ACHN (cell line): ENCODE results near the gene IL18RAP.

Experiments used
- DNase-seq: peaks from one replicate; pipeline ENCODE4 v3.0.0-alpha.2; 2015
- in situ Hi-C: cut with HindIII; loops from 2 replicates; pipeline ENCODE4 v1.10.0; 2017; ENCODE audit warnings: low sequenced_read_pairs, low pct_ligation_motif_present, low pct_unique_long_range_greater_than_20kb

IL18RAP gene

DNA sequence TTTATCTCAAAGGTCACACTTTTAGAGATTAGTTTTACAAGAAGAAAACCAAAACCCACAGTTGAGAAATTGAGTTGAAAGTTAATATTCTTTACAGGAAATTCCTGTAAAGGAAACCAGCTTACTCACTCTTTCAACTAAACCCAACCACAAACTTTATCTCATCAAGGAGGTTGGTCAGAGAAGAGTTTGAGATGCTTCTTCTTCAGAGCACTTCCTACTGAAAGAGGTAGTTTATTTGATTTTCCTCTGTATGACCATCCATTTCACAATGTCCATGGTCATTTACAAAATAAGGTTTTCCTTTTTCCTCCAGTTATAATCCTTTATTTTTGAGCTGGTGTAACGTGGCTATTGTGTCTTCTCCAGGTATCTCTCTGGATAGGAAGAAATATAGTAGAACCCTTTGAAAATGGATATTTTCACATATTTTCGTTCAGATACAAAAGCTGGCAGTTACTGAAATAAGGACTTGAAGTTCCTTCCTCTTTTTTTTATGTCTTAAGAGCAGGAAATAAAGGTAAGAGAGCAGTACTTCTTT lies 4.5 kb upstream of the IL18RAP start:
- in situ Hi-C loops = no loop called here
- no peak for DNase-seq

- DNase-seq = no peak
- in situ Hi-C loops = no loop called here
These were observed 2.7 kb upstream of the IL18RAP start for GRCh38 chr2:102420290-102420689.

DNA sequence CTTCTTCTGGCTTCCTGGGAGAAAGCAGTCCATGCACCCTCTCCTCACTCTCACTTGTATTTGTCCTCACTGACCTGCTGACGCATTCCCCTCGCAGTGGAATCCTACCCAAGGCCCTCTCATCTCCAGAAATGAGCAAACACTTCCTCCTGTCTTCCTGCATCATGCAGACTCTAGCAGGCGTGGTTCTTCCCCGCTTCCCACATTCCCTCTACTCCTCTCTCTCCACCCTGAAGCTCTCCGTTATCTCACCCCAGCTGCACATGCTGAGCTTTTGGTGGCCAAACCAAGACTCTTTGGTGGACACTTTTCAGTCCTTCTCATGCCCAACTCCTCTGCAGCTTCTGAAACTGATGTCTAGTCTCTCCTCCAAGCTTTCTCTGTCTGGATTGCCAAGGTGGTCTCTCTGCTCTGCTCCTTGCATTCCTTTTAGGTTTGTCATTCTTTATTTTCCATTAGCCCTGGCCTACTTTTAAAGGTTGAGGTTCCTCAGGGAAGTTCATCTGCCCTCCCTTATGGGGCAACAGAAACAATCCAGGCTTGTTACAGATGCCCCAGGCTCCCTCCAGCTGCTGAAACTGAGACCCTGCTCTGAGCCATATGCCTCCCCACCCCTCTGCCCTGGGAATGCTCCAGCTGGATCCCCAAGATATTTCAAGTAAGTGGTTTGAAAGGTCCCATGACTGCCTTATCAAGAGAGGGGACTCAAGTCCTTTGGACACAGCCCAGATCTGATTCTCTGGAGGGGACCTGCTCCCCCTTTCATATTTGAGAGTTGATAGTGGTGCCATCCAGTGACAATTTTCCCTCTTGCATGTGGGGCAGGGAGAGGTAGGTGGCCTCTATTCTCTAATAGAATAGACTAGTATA lies 835 bp upstream of the IL18RAP start:
- in situ Hi-C loops = no loop called here
- DNase-seq = no peak

GRCh38 chr2:102423368-102423767 lies 408 bp downstream of the IL18RAP start:
- in situ Hi-C loops = no loop called here
- DNase-seq = no peak

- in situ Hi-C loops = no loop called here
- no peak for DNase-seq
These were observed 1.8 kb downstream of the IL18RAP start for GRCh38 chr2:102424754-102425153.

- no peak for DNase-seq
- in situ Hi-C loops = no loop called here
These were observed 2.6 kb downstream of the IL18RAP start for GRCh38 chr2:102425441-102426132.

DNA sequence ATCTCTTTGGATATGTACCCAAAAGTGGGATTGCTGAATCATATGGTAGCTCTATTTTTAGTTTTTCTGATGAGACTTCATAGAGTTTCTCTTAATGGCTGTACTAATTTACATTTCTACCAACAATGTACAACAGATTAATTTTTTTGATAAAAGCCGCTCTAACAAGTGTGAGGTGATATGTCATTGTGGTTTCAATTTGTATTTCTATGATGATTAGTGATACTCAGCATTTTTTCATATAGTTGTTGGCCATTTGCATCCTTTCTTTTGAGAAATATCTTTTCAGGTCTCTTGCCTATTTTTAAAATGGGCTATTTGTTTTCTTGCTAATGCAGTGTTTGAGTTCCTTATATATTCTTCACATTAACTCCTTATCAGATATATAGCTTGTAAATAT lies 4.3 kb downstream of the IL18RAP start:
- in situ Hi-C loops = no loop called here

GRCh38 chr2:102428573-102428972 lies 5.6 kb downstream of the IL18RAP start:
- in situ Hi-C loops = no loop called here
- no peak for DNase-seq

More for the DNA sequence above, 4.3 kb downstream of the IL18RAP start:
- no peak for DNase-seq

DNA sequence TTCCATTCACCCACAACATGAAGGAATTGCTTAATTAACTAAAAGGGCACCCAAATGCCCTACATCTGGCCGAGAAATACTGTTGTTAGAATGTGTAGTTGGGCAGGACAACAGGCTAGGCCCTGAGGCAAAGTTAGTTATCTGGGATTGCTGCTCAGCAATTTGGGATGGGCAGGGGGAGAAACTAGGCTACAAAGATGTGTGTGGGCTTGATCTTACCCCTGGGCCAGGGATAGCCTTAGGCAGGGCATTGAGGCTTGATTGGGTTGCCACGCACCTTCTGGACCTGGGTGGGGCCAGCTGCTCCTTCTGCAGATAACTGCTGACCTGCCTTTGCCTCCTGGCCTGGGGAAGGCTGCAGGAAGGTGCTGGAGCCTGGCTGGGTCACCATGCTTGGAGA lies 9.4 kb downstream of the IL18RAP start:
- in situ Hi-C loops = no loop called here

GRCh38 chr2:102433973-102434654 lies 11.2 kb downstream of the IL18RAP start:
- in situ Hi-C loops = no loop called here
- DNase-seq = no peak

More for the DNA sequence above, 9.4 kb downstream of the IL18RAP start:
- no peak for DNase-seq

GRCh38 chr2:102434655-102435381 lies 11.9 kb downstream of the IL18RAP start:
- no peak for DNase-seq
- in situ Hi-C loops = no loop called here

- in situ Hi-C loops = no loop called here
- DNase-seq = no peak
These were observed 12.8 kb downstream of the IL18RAP start for GRCh38 chr2:102435741-102436140.

GRCh38 chr2:102436323-102436722 lies 13.4 kb downstream of the IL18RAP start:
- peak; percentile 5 for DNase-seq
- in situ Hi-C loops = no loop called here

GRCh38 chr2:102437122-102437521 lies 14.2 kb downstream of the IL18RAP start:
- DNase-seq = no peak
- in situ Hi-C loops = no loop called here

- in situ Hi-C loops = no loop called here
- no peak for DNase-seq
These were observed 15.2 kb downstream of the IL18RAP start for GRCh38 chr2:102438111-102438510.

- no peak for DNase-seq
- in situ Hi-C loops = no loop called here
These were observed 15.6 kb downstream of the IL18RAP start for GRCh38 chr2:102438578-102438977.

GRCh38 chr2:102439065-102439695 lies 16.2 kb downstream of the IL18RAP start:
- in situ Hi-C loops = no loop called here
- DNase-seq = peak; percentile 15
